ENCODE results near the gene CTBP2. TPM values are rescaled to one million over a fixed set of nuclear protein-coding genes. Genes with fewer than 3 reads are reported as not detected.

CTBP2 gene
- total RNA-seq, 4 donors from 2014 or later, result 41.8 to 55.9 (median 47.1) TPM

- 63 to 79% methylated on average over 3 to 7 of the region's 12 CpGs for WGBS, 2 donors
- Histone ChIP-seq H3K4me1 (peaks cover 16 to 59% (median 36%) of the 10 kb centered on the region in 3 donors), H3K9me3 (no peaks in the 10 kb centered on the region), H3K27ac (peak overlapping the region in 3 of 4 donors; percentile 70 to 75 (median 72)), H3K36me3 (peaks cover 0 to 63% (median 11%) of the 10 kb centered on the region in 3 donors), H3K27me3 (no peaks in the 10 kb centered on the region), H3K4me3 (no peak overlapping the region)
- TF ChIP-seq CTCF (IDR thresholded peaks at IDR 0.05) (no peak), POLR2A (IDR thresholded peaks at IDR 0.05) (no peak)
- no peak for DNase-seq
- intact Hi-C loops (cut with DNase I), result no loop called here
Measured at GRCh38 chr10:125017547-125018298, 142.6 kb downstream of the CTBP2 start.

- TF ChIP-seq POLR2A (IDR thresholded peaks at IDR 0.05) (no peak), CTCF (IDR thresholded peaks at IDR 0.05) (no peak)
- peak overlapping the region; percentile 26 to 75 (median 71) for H3K27ac ChIP-seq
- WGBS, 2 donors, result 68 to 77% methylated on average over 11 to 13 of the region's 14 CpGs
- intact Hi-C loops (cut with DNase I), result no loop called here
- no peak for DNase-seq
- peaks cover 16 to 69% (median 42%) of the 10 kb centered on the region in 3 donors for H3K4me1 ChIP-seq
- H3K36me3 ChIP-seq, result peaks cover 0 to 61% (median 7%) of the 10 kb centered on the region in 3 donors
- no peaks in the 10 kb centered on the region for H3K9me3 ChIP-seq
- no peak overlapping the region for H3K4me3 ChIP-seq
- no peaks in the 10 kb centered on the region for H3K27me3 ChIP-seq
Measured at GRCh38 chr10:125016611-125017202, 143.7 kb downstream of the CTBP2 start.

GRCh38 chr10:125016123-125016522, 144.2 kb downstream of the CTBP2 start:
- 62 to 74% methylated on average over 6 to 7 of the region's 10 CpGs for WGBS, 2 donors
- Histone ChIP-seq H3K27ac (peak overlapping the region; percentile 26 to 75 (median 71)), H3K36me3 (peaks cover 0 to 55% (median 7%) of the 10 kb centered on the region in 3 donors), H3K9me3 (no peaks in the 10 kb centered on the region), H3K4me1 (peaks cover 16 to 75% (median 48%) of the 10 kb centered on the region in 3 donors), H3K27me3 (no peaks in the 10 kb centered on the region), H3K4me3 (no peak overlapping the region)
- no peak for DNase-seq
- intact Hi-C loops (cut with DNase I), result no loop called here
- TF ChIP-seq POLR2A (IDR thresholded peaks at IDR 0.05) (no peak), CTCF (IDR thresholded peaks at IDR 0.05) (no peak)

- no peak for DNase-seq
- H3K4me3 ChIP-seq, result no peak overlapping the region
- peaks cover 0 to 49% (median 7%) of the 10 kb centered on the region in 3 donors for H3K36me3 ChIP-seq
Measured at GRCh38 chr10:125015356-125015944, 144.9 kb downstream of the CTBP2 start.

More at GRCh38 chr10:125015356-125015944, 144.9 kb downstream of the CTBP2 start:
- Histone ChIP-seq H3K27me3 (no peaks in the 10 kb centered on the region), H3K4me1 (peaks cover 16 to 82% (median 53%) of the 10 kb centered on the region in 3 donors), H3K27ac (peak overlapping the region in 3 of 4 donors; percentile 70 to 75 (median 72)), H3K9me3 (no peaks in the 10 kb centered on the region)
- intact Hi-C loops (cut with DNase I), result no loop called here
- TF ChIP-seq POLR2A (IDR thresholded peaks at IDR 0.05), result no peak
- TF ChIP-seq CTCF (IDR thresholded peaks at IDR 0.05), result no peak
- 43 to 58% methylated on average over 10 of the region's 23 CpGs for WGBS, 2 donors
